ENCODE results near the gene SNX24.

- TF ChIP-seq ZNF274 (IDR thresholded peaks at IDR 0.05; ENCODE audit: low read depth, low read length): no peak
- TF ChIP-seq YY1 (IDR thresholded peaks at IDR 0.05; ENCODE audit: insufficient read depth, insufficient read length): no peak
- no peak for TF ChIP-seq SUZ12 (IDR thresholded peaks at IDR 0.05; ENCODE audit: extremely low read depth, insufficient read depth, insufficient read length)
These were observed 71.1 kb downstream of the SNX24 start for GRCh38 chr5:122916490-122916889.

Data from NT2/D1 (cell line).